Transverse colon (tissue), 4 donors: Measurements from ENCODE around the gene KRT5.

Source experiments
- POLR2A ChIP-seq: fragments of 450-650 bp; IDR thresholded peaks from one replicate; pipeline ENCODE4 v1.6.1; 2016; ENCODE audit warnings: antibody characterized with exemption, mild to moderate bottlenecking, moderate library complexity
- POLR2AphosphoS5 ChIP-seq, 3 donors: sonication (generic); formaldehyde crosslinking; IDR thresholded peaks; one replicate each; pipeline ENCODE4 v1.6.1; 2016; ENCODE audit warnings: antibody characterized with exemption in 3 of 3
- TF ChIP-seq, protein P1 (sequence below), 5 experiments: fragments of 200-600 bp in 3 of 5; fragments of 450-650 bp in 2 of 5; sonication (generic) in 3 of 5; IDR thresholded peaks; 1 replicate in 2 of 5; 2 replicates in 3 of 5; pipeline ENCODE4 v1.5.1; 2016 to 2017; ENCODE audit warnings: antibody characterized with exemption in 5 of 5, inconsistent platforms in 3 of 5, mild to moderate bottlenecking in 2 of 5, moderate library complexity in 1 of 5

DNA sequence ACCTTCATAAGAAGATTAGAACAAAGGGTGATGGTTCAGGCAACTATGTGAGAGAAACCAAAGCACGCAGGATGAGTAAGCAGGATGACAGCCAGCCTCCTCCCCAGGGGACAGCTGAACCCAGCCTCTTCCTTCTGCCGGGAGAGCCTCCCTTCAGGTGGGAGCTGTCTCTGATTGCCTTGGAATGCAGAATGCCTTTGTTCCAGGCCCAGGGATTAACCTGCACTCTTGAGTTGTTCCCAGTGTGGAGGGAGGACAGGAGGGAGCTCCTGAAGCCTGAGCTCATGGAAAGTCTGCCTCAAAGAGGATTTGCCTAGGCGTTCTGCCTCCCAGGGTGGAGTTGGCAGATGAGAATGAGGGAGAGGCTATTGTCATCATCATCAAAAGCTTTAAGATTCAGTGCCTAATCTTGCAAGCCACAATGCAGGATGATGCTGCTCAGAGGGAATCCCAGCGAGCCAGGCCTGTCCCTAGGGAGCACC lies 23.6 kb downstream of the KRT5 start:
- TF ChIP-seq, protein P1, sequence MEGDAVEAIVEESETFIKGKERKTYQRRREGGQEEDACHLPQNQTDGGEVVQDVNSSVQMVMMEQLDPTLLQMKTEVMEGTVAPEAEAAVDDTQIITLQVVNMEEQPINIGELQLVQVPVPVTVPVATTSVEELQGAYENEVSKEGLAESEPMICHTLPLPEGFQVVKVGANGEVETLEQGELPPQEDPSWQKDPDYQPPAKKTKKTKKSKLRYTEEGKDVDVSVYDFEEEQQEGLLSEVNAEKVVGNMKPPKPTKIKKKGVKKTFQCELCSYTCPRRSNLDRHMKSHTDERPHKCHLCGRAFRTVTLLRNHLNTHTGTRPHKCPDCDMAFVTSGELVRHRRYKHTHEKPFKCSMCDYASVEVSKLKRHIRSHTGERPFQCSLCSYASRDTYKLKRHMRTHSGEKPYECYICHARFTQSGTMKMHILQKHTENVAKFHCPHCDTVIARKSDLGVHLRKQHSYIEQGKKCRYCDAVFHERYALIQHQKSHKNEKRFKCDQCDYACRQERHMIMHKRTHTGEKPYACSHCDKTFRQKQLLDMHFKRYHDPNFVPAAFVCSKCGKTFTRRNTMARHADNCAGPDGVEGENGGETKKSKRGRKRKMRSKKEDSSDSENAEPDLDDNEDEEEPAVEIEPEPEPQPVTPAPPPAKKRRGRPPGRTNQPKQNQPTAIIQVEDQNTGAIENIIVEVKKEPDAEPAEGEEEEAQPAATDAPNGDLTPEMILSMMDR (IDR thresholded peaks at IDR 0.05): no peak
- no peak for TF ChIP-seq POLR2AphosphoS5 (IDR thresholded peaks at IDR 0.05)
- TF ChIP-seq POLR2A: no peak
